GM23248 (cell line): ENCODE measurements around the gene ATL1. TPM values are rescaled to one million over a fixed set of nuclear protein-coding genes. Genes with fewer than 3 reads are reported as not detected.
"Not testable (repeated sequence)": the region's sequence is repeated elsewhere in the genome, so short reads cannot be mapped to it uniquely, and the experiment has no call there.

Experiments used
- DNase-seq: peaks from one replicate; pipeline ENCODE4 v3.0.0-alpha.2; 2015
- H2AFZ ChIP-seq: fragments of 200-600 bp; sonication (generic); 2 replicates; pipeline ENCODE4 v1.6.1; 2016; ENCODE audit warnings: antibody characterized with exemption
- H3F3A ChIP-seq: fragments of 200-600 bp; sonication (generic); 2 replicates; pipeline ENCODE4 v1.6.1; 2016; ENCODE audit warnings: mild to moderate bottlenecking, antibody characterized with exemption, mixed run types; ENCODE audit not compliant: insufficient read depth
- H3K27ac ChIP-seq: fragments of 200-600 bp; sonication (generic); 2 replicates; pipeline ENCODE4 v1.5.1; 2016; ENCODE audit warnings: mild to moderate bottlenecking
- H3K27me3 ChIP-seq: fragments of 200-600 bp; sonication (generic); replicated peaks from 2 replicates; pipeline ENCODE4 v1.6.1; 2016; ENCODE audit warnings: mild to moderate bottlenecking; ENCODE audit not compliant: insufficient read depth
- H3K36me3 ChIP-seq: fragments of 200-600 bp; sonication (generic); 2 replicates; pipeline ENCODE4 v1.6.1; 2016; ENCODE audit warnings: low read depth, mild to moderate bottlenecking
- H3K4me1 ChIP-seq: fragments of 200-600 bp; sonication (generic); 2 replicates; pipeline ENCODE4 v1.6.1; 2016; ENCODE audit warnings: mild to moderate bottlenecking; ENCODE audit not compliant: insufficient read depth
- H3K4me2 ChIP-seq: fragments of 200-600 bp; sonication (generic); one replicate; pipeline ENCODE4 v1.6.1; 2016; ENCODE audit warnings: mild to moderate bottlenecking; ENCODE audit not compliant: unreplicated experiment
- H3K4me3 ChIP-seq: fragments of 200-600 bp; sonication (generic); 2 replicates; pipeline ENCODE4 v1.5.1; 2016; ENCODE audit warnings: mild to moderate bottlenecking
- H3K79me2 ChIP-seq: fragments of 200-600 bp; sonication (generic); 2 replicates; pipeline ENCODE4 v1.6.1; 2016; ENCODE audit warnings: mild to moderate bottlenecking; ENCODE audit not compliant: insufficient read depth
- H3K9ac ChIP-seq: fragments of 200-600 bp; sonication (generic); 2 replicates; pipeline ENCODE4 v1.6.1; 2016; ENCODE audit warnings: mild to moderate bottlenecking
- H3K9me2 ChIP-seq: fragments of 200-600 bp; sonication (generic); 2 replicates; pipeline ENCODE4 v1.6.1; 2016; ENCODE audit warnings: mixed run types, mild to moderate bottlenecking, moderate library complexity; ENCODE audit not compliant: insufficient read depth
- H3K9me3 ChIP-seq: fragments of 200-600 bp; sonication (generic); one replicate; pipeline ENCODE4 v1.6.1; 2017; ENCODE audit warnings: low read depth
- H4K20me1 ChIP-seq: fragments of 200-600 bp; sonication (generic); 2 replicates; pipeline ENCODE4 v1.6.0; 2016; ENCODE audit not compliant: insufficient read depth
- EZH2 ChIP-seq: fragments of 200-600 bp; sonication (generic); IDR thresholded peaks from 2 replicates; pipeline ENCODE4 v1.6.1; 2018; ENCODE audit warnings: antibody characterized with exemption, mild to moderate bottlenecking; ENCODE audit not compliant: insufficient read depth, poor library complexity, severe bottlenecking
- EZH2phosphoT487 ChIP-seq: fragments of 200-600 bp; sonication (generic); IDR thresholded peaks from 2 replicates; pipeline ENCODE4 v1.6.1; 2018; ENCODE audit warnings: antibody characterized with exemption, moderate library complexity, mild to moderate bottlenecking, low read depth; ENCODE audit not compliant: insufficient read depth
- WGBS, 2 experiments: methylation state at CpG; one replicate each; pipeline ENCODE4 v1.1.6; 2015 to 2017; ENCODE audit warnings: low lambda C conversion rate in 2 of 2, low coverage in 1 of 2; ENCODE audit errors: missing lambda C conversion rate in 2 of 2; 5-methylcytosine and 5-hydroxymethylcytosine counted together
- in situ Hi-C: fragments of 300-500 bp; cut with MboI; formaldehyde crosslinking; loops from 2 replicates; pipeline ENCODE4 v1.15.0; 2020
- polyA plus RNA-seq: library from polyadenylated mRNA; unstranded; fragments of >200 nt; fragmentation: Nextera tagmentation; extraction: Ambion mirVana; gene quantifications from 2 replicates; pipeline ENCODE4 v1.2.1, GENCODE V29; 2016
- total RNA-seq: library from RNA; depleted of rRNA; stranded (reverse); fragments of >200 nt; shearing (Covaris generic); gene quantifications from 2 replicates; pipeline ENCODE4 v1.2.3, GENCODE V29; 2014

Gene ATL1
- total and polyA plus RNA-seq, 2 experiments from 2014 or later: 10.8 to 11.4 TPM

- Histone ChIP-seq H3K27ac (no peak overlapping the region), H3K9ac (no peak overlapping the region), H3K4me2 (no peak overlapping the region), H3F3A (0 out of 2 replicates have a peak, but pooled peaks cover 3% of the 10 kb centered on the region), H3K9me2 (no peaks in the 10 kb centered on the region), H3K9me3 (no peaks in the 10 kb centered on the region), H3K36me3 (no peaks in the 10 kb centered on the region; the same call in 1 of the 2 replicates), H3K4me3 (no peak overlapping the region), H2AFZ (no peak overlapping the region), H3K27me3 (no peaks in the 10 kb centered on the region), H3K4me1 (no peaks in the 10 kb centered on the region), H3K79me2 (no peaks in the 10 kb centered on the region), H4K20me1 (no peaks in the 10 kb centered on the region)
- no peak for DNase-seq
- WGBS, 2 experiments: 100% methylated on average over 1 of the region's 1 CpG
- TF ChIP-seq EZH2 (no peak), EZH2phosphoT487 (no peak)
- in situ Hi-C loops: loop anchor here (25.0 kb wide), 1 partner anchor 588 kb away; no protein-coding TSS in a partner anchor
Measured at GRCh38 chr14:50624447-50624846, 64.5 kb downstream of the ATL1 start.

DNA sequence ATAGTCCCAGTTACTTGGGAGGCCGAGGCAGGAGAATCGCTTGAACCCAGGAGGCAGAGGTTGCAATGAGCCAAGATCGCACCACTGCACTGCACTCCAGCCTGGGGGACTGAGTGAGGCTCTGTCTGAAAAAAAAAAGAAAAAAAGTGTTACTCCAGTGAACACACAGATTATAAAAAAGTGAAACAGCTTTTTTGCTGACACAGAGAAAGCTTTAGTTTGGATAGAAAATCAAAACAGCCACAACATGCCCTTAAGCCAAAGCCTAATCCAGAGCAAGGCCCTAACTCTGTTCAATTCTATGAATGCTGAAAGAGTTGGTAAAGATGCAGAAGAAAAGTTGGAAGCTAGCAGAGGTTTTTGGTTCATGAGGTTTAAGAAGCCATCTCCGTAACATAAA, 65.0 kb downstream of the ATL1 start:
- H2AFZ ChIP-seq, H3K9ac ChIP-seq, H3K9me3 ChIP-seq, H3K27ac ChIP-seq, H3F3A ChIP-seq, H3K4me3 ChIP-seq, H4K20me1 ChIP-seq, H3K36me3 ChIP-seq, H3K9me2 ChIP-seq, H3K4me2 ChIP-seq, H3K79me2 ChIP-seq, H3K4me1 ChIP-seq, H3K27me3 ChIP-seq, DNase-seq: not testable (repeated sequence)
- in situ Hi-C loops: loop anchor here (25.0 kb wide), 1 partner anchor 587 kb away; no protein-coding TSS in a partner anchor
- WGBS, 2 experiments: 97 to 99% methylated on average over 4 of the region's 4 CpGs

DNA sequence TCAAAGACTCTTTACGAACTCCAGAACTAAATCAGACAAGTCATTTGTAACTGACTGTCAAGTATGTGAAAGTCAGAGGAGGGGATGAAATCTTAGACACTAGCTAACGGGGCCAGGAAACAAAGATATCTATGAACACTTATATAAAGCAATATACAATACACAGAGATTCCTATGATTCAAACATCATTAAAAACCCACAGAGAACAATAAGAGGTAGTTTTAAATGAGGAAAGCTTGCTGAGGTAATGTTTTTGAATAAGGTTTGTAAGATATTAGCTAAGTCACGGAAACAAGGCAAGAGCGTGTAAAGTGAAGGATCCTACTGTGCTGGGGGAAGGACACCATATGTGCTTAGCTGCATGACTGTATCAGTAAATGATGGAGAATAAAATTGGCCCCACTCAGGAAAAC, 71.5 kb downstream of the ATL1 start:
- TF ChIP-seq EZH2 (no peak), EZH2phosphoT487 (no peak)
- in situ Hi-C loops: no loop called here
- Histone ChIP-seq H2AFZ (no peak overlapping the region), H3K9ac (no peak overlapping the region), H3K9me2 (no peaks in the 10 kb centered on the region), H3F3A (no peaks in the 10 kb centered on the region), H3K4me2 (no peak overlapping the region), H3K4me3 (no peak overlapping the region), H3K27ac (no peak overlapping the region), H3K4me1 (peaks cover 4% of the 10 kb centered on the region; the same call in 1 of the 2 replicates), H3K79me2 (0 out of 2 replicates have a peak, but pooled peaks cover 3% of the 10 kb centered on the region), H3K36me3 (peaks cover 28% of the 10 kb centered on the region; the same call in 1 of the 2 replicates), H4K20me1 (no peaks in the 10 kb centered on the region), H3K27me3 (no peaks in the 10 kb centered on the region), H3K9me3 (no peaks in the 10 kb centered on the region)
- 75 to 80% methylated on average over 4 of the region's 4 CpGs for WGBS, 2 experiments
- DNase-seq: no peak

DNA sequence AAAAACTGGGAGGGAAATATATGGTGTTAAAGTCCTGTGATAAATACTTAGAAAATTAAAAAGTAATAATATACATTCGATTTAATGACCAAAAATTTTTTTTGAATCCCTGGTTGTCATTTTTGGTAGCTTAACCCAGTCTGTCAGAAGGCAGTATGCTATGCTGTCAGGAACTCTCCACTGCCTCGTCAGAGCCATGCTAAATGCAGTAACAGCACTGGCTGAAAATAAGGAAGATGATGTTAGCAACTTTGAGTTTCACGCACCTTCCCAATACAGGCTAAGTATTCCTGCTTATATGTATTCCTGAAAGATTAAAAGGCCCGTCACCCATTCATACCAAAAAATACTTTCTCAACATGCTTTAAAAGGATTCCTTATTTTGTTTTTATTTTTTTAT, 74.0 kb downstream of the ATL1 start:
- H3K27ac ChIP-seq: no peak overlapping the region
- in situ Hi-C loops: no loop called here
- H3K4me2 ChIP-seq: no peak overlapping the region
- no peaks in the 10 kb centered on the region for H3K9me2 ChIP-seq
- WGBS, 2 experiments: 78 to 80% methylated on average over 4 of the region's 4 CpGs
- no peaks in the 10 kb centered on the region for H3K27me3 ChIP-seq
- no peak overlapping the region for H3K9ac ChIP-seq
- no peak overlapping the region for H2AFZ ChIP-seq
- H3K79me2 ChIP-seq: peaks cover 16% of the 10 kb centered on the region; the same call in 1 of the 2 replicates
- no peak overlapping the region for H3K4me3 ChIP-seq
- DNase-seq: no peak
- peaks cover 4% of the 10 kb centered on the region; the same call in 1 of the 2 replicates for H3K4me1 ChIP-seq
- H4K20me1 ChIP-seq: no peaks in the 10 kb centered on the region
- no peak for TF ChIP-seq EZH2phosphoT487
- TF ChIP-seq EZH2: no peak
- H3F3A ChIP-seq: no peaks in the 10 kb centered on the region
- H3K9me3 ChIP-seq: no peaks in the 10 kb centered on the region
- 0 out of 2 replicates have a peak, but pooled peaks cover 28% of the 10 kb centered on the region for H3K36me3 ChIP-seq

DNA sequence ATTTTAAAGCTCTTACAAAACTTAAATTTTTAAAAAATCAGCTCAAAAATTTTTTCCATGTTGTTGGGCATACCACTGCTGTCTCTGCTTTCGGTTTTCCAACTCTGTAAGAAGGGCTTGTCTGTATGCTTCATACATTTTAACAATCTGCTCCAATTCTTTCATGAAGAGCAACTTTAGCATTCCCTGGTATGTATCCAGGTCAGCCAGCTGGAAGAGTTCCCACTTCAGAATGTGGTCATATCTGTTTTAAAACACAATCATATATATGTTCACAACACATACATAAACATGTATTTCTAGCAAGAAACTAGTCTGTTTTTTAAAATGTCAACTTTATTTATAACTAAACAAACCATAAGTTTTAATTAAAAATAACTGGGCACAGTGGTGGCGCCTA, 75.2 kb downstream of the ATL1 start:
- Histone ChIP-seq H3K9ac (no peak overlapping the region), H3K9me2 (no peaks in the 10 kb centered on the region), H3K27me3 (no peaks in the 10 kb centered on the region), H3K9me3 (no peaks in the 10 kb centered on the region), H3K4me3 (no peak overlapping the region), H3K36me3 (peaks cover 25% of the 10 kb centered on the region; the same call in 1 of the 2 replicates), H3F3A (no peaks in the 10 kb centered on the region), H3K79me2 (peaks cover 27% of the 10 kb centered on the region; the same call in 1 of the 2 replicates), H3K4me2 (no peak overlapping the region), H3K27ac (no peak overlapping the region), H4K20me1 (no peaks in the 10 kb centered on the region), H2AFZ (no peak overlapping the region), H3K4me1 (peaks cover 4% of the 10 kb centered on the region; the same call in 1 of the 2 replicates)
- in situ Hi-C loops: no loop called here
- DNase-seq: no peak
- 97 to 98% methylated on average over 2 of the region's 2 CpGs for WGBS, 2 experiments
- no peak for TF ChIP-seq EZH2phosphoT487
- no peak for TF ChIP-seq EZH2
